Hepatocyte (in vitro differentiated cells): ENCODE data around the gene ATP5F1B.

Experiments
- EZH2phosphoT487 ChIP-seq: fragments of 200-600 bp; sonication (generic); IDR thresholded peaks from one replicate; pipeline ENCODE4 v1.6.1; 2018; ENCODE audit warnings: antibody characterized with exemption, mild to moderate bottlenecking, low read depth, moderate library complexity; ENCODE audit not compliant: unreplicated experiment, severe bottlenecking
- TF ChIP-seq, protein P1 (sequence below): fragments of 200-600 bp; sonication (generic); IDR thresholded peaks from 2 replicates; pipeline ENCODE4 v1.5.1; 2016; ENCODE audit warnings: antibody characterized with exemption, mild to moderate bottlenecking; ENCODE audit not compliant: poor library complexity

- TF ChIP-seq, protein P1, sequence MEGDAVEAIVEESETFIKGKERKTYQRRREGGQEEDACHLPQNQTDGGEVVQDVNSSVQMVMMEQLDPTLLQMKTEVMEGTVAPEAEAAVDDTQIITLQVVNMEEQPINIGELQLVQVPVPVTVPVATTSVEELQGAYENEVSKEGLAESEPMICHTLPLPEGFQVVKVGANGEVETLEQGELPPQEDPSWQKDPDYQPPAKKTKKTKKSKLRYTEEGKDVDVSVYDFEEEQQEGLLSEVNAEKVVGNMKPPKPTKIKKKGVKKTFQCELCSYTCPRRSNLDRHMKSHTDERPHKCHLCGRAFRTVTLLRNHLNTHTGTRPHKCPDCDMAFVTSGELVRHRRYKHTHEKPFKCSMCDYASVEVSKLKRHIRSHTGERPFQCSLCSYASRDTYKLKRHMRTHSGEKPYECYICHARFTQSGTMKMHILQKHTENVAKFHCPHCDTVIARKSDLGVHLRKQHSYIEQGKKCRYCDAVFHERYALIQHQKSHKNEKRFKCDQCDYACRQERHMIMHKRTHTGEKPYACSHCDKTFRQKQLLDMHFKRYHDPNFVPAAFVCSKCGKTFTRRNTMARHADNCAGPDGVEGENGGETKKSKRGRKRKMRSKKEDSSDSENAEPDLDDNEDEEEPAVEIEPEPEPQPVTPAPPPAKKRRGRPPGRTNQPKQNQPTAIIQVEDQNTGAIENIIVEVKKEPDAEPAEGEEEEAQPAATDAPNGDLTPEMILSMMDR = no peak
- no peak for TF ChIP-seq EZH2phosphoT487
Observed at GRCh38 chr12:56684745-56685359, 39.1 kb upstream of the ATP5F1B start.
